SK-N-SH (cell line): ENCODE measurements around the gene GALNT6. TPM values are rescaled to one million over a fixed set of nuclear protein-coding genes. Genes with fewer than 3 reads are reported as not detected.

Experiments
- CTCF ChIA-PET: fragments of 300-600, 350-600 bp; formaldehyde crosslinking; extraction: SDS; loops from one replicate; lab custom pipeline; 2021; lab: Yijun Ruan, JAX
- POLR2A ChIA-PET: fragments of 350-600 bp; sonication (Branson Sonifier 250); formaldehyde crosslinking; extraction: SDS; loops from one replicate; lab custom pipeline; 2020; ENCODE audit warnings: antibody characterized with exemption, inconsistent platforms; lab: Yijun Ruan, JAX
- DNase-seq: peaks from one replicate; pipeline ENCODE4 v3.0.0; 2012
- H2AFZ ChIP-seq: fragments of 200-600 bp; sonication (generic); 2 replicates; pipeline ENCODE4 v1.8.1; 2016; ENCODE audit warnings: antibody characterized with exemption, mild to moderate bottlenecking, low read depth
- H3F3A ChIP-seq: fragments of 200-600 bp; sonication (generic); replicated peaks from 2 replicates; pipeline ENCODE3; 2016; ENCODE audit warnings: antibody characterized with exemption, mild to moderate bottlenecking; ENCODE audit not compliant: insufficient read depth
- H3K27ac ChIP-seq, 2 experiments: fragments of 200-500 bp in 1 of 2; fragments of 200-600 bp in 1 of 2; sonication (Bioruptor generic) in 1 of 2; sonication (generic), shearing (Covaris generic) in 1 of 2; 2 replicates each; pipeline versions ENCODE4 v1.5.1 to v1.6.1; 2014 to 2016; ENCODE audit warnings: low read depth in 2 of 2, inconsistent platforms in 1 of 2, low read length in 1 of 2, mild to moderate bottlenecking in 1 of 2, mixed read lengths in 1 of 2
- H3K27me3 ChIP-seq: fragments of 200-600 bp; sonication (generic), shearing (Covaris generic); 2 replicates; pipeline ENCODE4 v1.6.1; 2016; ENCODE audit warnings: mixed run types; ENCODE audit not compliant: insufficient read depth
- H3K36me3 ChIP-seq, 2 experiments: fragments of 200-500 bp in 1 of 2; fragments of 200-600 bp in 1 of 2; sonication (Bioruptor generic) in 1 of 2; sonication (generic) in 1 of 2; replicated peaks in 1 of 2; 2 replicates each; pipeline versions ENCODE3 to v1.5.1; 2014 to 2016; ENCODE audit warnings: low read length in 1 of 2, mild to moderate bottlenecking in 1 of 2; ENCODE audit not compliant: insufficient read depth in 2 of 2, control insufficient read depth in 1 of 2
- H3K4me1 ChIP-seq, 2 experiments: fragments of 200-500 bp in 1 of 2; fragments of 200-600 bp in 1 of 2; sonication (Bioruptor generic) in 1 of 2; sonication (generic), shearing (Covaris generic) in 1 of 2; 2 replicates each; pipeline versions ENCODE4 v1.5.1 to v1.6.1; 2014 to 2016; ENCODE audit warnings: low read depth in 1 of 2, low read length in 1 of 2, mixed run types in 1 of 2; ENCODE audit not compliant: insufficient read depth in 2 of 2, control insufficient read depth in 1 of 2
- H3K4me2 ChIP-seq: fragments of 200-600 bp; sonication (generic), shearing (Covaris generic); 2 replicates; pipeline ENCODE4 v1.6.1; 2017; ENCODE audit warnings: mixed run types
- H3K4me3 ChIP-seq, 2 experiments: fragments of 200-500 bp in 1 of 2; fragments of 200-600 bp in 1 of 2; sonication (Bioruptor generic) in 1 of 2; sonication (generic), shearing (Covaris generic) in 1 of 2; 2 replicates each; pipeline versions ENCODE4 v1.5.1 to v1.8.1; 2014 to 2016; ENCODE audit warnings: low read depth in 2 of 2, inconsistent platforms in 1 of 2, low read length in 1 of 2, mild to moderate bottlenecking in 1 of 2, mixed read lengths in 1 of 2, moderate library complexity in 1 of 2
- H3K79me2 ChIP-seq: fragments of 200-600 bp; sonication (generic); 2 replicates; pipeline ENCODE4 v1.8.1; 2017; ENCODE audit warnings: mild to moderate bottlenecking; ENCODE audit not compliant: insufficient read depth
- H3K9ac ChIP-seq: fragments of 200-600 bp; sonication (generic); 2 replicates; pipeline ENCODE4 v1.6.1; 2017; ENCODE audit warnings: mixed run types
- H3K9me2 ChIP-seq: fragments of 200-600 bp; sonication (generic); 2 replicates; pipeline ENCODE4 v1.6.1; 2017; ENCODE audit warnings: mixed run types
- H3K9me3 ChIP-seq: fragments of 200-600 bp; sonication (generic); 2 replicates; pipeline ENCODE4 v1.6.1; 2017; ENCODE audit warnings: mixed run types, mild to moderate bottlenecking, moderate library complexity
- H4K20me1 ChIP-seq: fragments of 200-600 bp; sonication (generic); 2 replicates; pipeline ENCODE4 v1.6.1; 2017; ENCODE audit warnings: mild to moderate bottlenecking, mixed run types; ENCODE audit not compliant: insufficient read depth
- CHD2 ChIP-seq: fragments of 150-350 bp; IDR thresholded peaks from 2 replicates; pipeline ENCODE4 v1.6.1; 2018; ENCODE audit warnings: low read length; ENCODE audit not compliant: partially characterized antibody
- EZH2phosphoT487 ChIP-seq: fragments of 200-600 bp; sonication (generic); IDR thresholded peaks from 2 replicates; pipeline ENCODE4 v1.6.1; 2017; ENCODE audit warnings: low read depth, mixed run types, mild to moderate bottlenecking, antibody characterized with exemption, moderate library complexity, borderline replicate concordance
- FOSL2 ChIP-seq: IDR thresholded peaks from 2 replicates; pipeline ENCODE4 v1.4.0; 2012; ENCODE audit warnings: low read depth, mild to moderate bottlenecking, moderate library complexity, borderline replicate concordance
- FOXJ3 ChIP-seq: sonication (generic); formaldehyde crosslinking; IDR thresholded peaks from 2 replicates; pipeline ENCODE4 v1.5.1; 2020; ENCODE audit warnings: mild to moderate bottlenecking, missing genetic modification reagents
- JUND ChIP-seq: IDR thresholded peaks from 2 replicates; pipeline ENCODE4 v1.4.0; 2012
- MAX ChIP-seq: IDR thresholded peaks from 2 replicates; pipeline ENCODE4 v1.4.0; 2012; ENCODE audit warnings: low read depth
- MEF2A ChIP-seq: IDR thresholded peaks from 2 replicates; pipeline ENCODE4 v1.4.0; 2012; ENCODE audit warnings: low read depth, borderline replicate concordance
- MXI1 ChIP-seq: IDR thresholded peaks from 2 replicates; pipeline ENCODE4 v1.6.1; 2012; ENCODE audit warnings: mild to moderate bottlenecking, low read depth, low read length, improper control_type of control experiment
- NFIC ChIP-seq: IDR thresholded peaks from 2 replicates; pipeline ENCODE4 v1.4.0; 2012; ENCODE audit warnings: borderline replicate concordance
- NRF1 ChIP-seq: IDR thresholded peaks from 2 replicates; pipeline ENCODE4 v1.6.1; 2012; ENCODE audit warnings: low read depth, mild to moderate bottlenecking, low read length
- POLR2AphosphoS5 ChIP-seq: IDR thresholded peaks from 2 replicates; pipeline ENCODE4 v1.6.1; 2012; ENCODE audit warnings: low read depth, low read length
- RCOR1 ChIP-seq: fragments of 150-350 bp; IDR thresholded peaks from 2 replicates; pipeline ENCODE4 v1.6.1; 2017; ENCODE audit warnings: antibody characterized with exemption, low read length
- RFX5 ChIP-seq: IDR thresholded peaks from 2 replicates; pipeline ENCODE4 v1.6.1; 2012; ENCODE audit warnings: mild to moderate bottlenecking, improper control_type of control experiment, low read length
- SMC3 ChIP-seq: IDR thresholded peaks from 2 replicates; pipeline ENCODE4 v1.6.1; 2012; ENCODE audit warnings: low read depth, low read length, improper control_type of control experiment
- TCF12 ChIP-seq: IDR thresholded peaks from 2 replicates; pipeline ENCODE4 v1.4.0; 2012
- USF1 ChIP-seq: IDR thresholded peaks from 2 replicates; pipeline ENCODE4 v1.4.0; 2012; ENCODE audit warnings: low read depth, borderline replicate concordance
- WGBS: methylation state at CpG from one replicate; pipeline ENCODE4 v1.1.6; 2017; ENCODE audit warnings: low lambda C conversion rate; 5-methylcytosine and 5-hydroxymethylcytosine counted together
- polyA plus RNA-seq, 3 experiments: library from polyadenylated mRNA; depleted of rRNA; stranded (reverse); fragments of >200 nt; gene quantifications; 2 replicates each; pipeline ENCODE4 v1.2.3, GENCODE V29; 2012
- TF ChIP-seq, protein P1 (sequence below): fragments of 150-350 bp; IDR thresholded peaks from 2 replicates; pipeline ENCODE4 v1.6.1; 2016; ENCODE audit warnings: mild to moderate bottlenecking, low read depth, low read length

Gene GALNT6
- polyA plus RNA-seq, 1 of the 3 experiments (the other 2 are of a cell fraction) = 0.74 TPM

DNA sequence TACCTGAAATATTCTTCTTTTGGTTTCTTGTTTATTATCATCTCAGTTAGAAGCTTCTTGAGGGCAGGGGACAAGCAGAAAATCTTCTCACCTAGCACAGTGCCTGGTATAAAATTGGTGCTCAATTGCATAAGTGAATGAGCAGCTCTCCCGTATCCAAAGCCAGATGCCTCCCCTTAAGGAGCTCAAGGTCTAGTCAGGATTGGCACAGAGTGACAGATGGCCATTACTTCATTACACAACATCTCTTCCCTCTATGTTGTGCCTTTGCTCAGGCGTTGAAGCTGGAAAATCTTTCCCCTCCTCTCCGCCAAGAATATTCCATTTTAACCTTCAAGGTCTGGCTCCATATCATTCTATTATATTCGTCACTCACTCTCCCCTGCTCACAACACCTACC, 37.0 kb upstream of the GALNT6 start:
- WGBS = 84% methylated on average over 4 of the region's 4 CpGs
- no peak overlapping the region for H3K4me3 ChIP-seq
- H4K20me1 ChIP-seq = no peaks in the 10 kb centered on the region
- H3K9me3 ChIP-seq = no peaks in the 10 kb centered on the region
- TF ChIP-seq RCOR1 (no peak), JUND (no peak), RFX5 (no peak), USF1 (no peak), NFIC (no peak), MEF2A (no peak), TCF12 (no peak), CHD2 (no peak), EZH2phosphoT487 (no peak), POLR2AphosphoS5 (no peak), SMC3 (no peak), MAX (no peak), MXI1 (no peak), NRF1 (no peak), FOXJ3 (CRISPR knock-in tag) (no peak), FOSL2 (no peak)
- TF ChIP-seq, protein P1, sequence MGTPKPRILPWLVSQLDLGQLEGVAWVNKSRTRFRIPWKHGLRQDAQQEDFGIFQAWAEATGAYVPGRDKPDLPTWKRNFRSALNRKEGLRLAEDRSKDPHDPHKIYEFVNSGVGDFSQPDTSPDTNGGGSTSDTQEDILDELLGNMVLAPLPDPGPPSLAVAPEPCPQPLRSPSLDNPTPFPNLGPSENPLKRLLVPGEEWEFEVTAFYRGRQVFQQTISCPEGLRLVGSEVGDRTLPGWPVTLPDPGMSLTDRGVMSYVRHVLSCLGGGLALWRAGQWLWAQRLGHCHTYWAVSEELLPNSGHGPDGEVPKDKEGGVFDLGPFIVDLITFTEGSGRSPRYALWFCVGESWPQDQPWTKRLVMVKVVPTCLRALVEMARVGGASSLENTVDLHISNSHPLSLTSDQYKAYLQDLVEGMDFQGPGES = no peak
- TF ChIP-seq, all 33 proteins: peak for 0
- Histone ChIP-seq H3K9ac (no peak overlapping the region), H3K79me2 (peaks cover 6% of the 10 kb centered on the region; the same call in 1 of the 2 replicates), H3K36me3 (no peaks in the 10 kb centered on the region), H2AFZ (no peak overlapping the region), H3K4me1 (peaks cover 4 to 29% of the 10 kb centered on the region in 2 experiments; a peak in 2 of 4 replicates), H3K27ac (peak overlapping the region in 1 of 2 experiments; percentile 39; a peak in 1 of 4 replicates), H3K4me2 (no peak overlapping the region), H3K27me3 (no peaks in the 10 kb centered on the region), H3F3A (no peaks in the 10 kb centered on the region), H3K9me2 (no peaks in the 10 kb centered on the region)
- no peak for DNase-seq
- ChIA-PET CTCF (interaction anchor here (0.6 to 16.5 kb wide), 5 partner anchors 10 to 447 kb away, joined by 3 to 418 read pairs (median 4); no protein-coding TSS in a partner anchor), POLR2A (no interaction called here)
